GM21526 (cell line): ENCODE measurements around the gene ZNF658.
"Not testable (repeated sequence)": the region's sequence is repeated elsewhere in the genome, so short reads cannot be mapped to it uniquely, and the experiment has no call there.

Experiments used
- ATAC-seq: cut with Tn5 transposase; IDR thresholded peaks from one replicate; pipeline ENCODE4 v1.9.1; 2021; ENCODE audit warnings: moderate library complexity; ENCODE audit not compliant: unreplicated experiment, low FRiP score

The ZNF658 gene

GRCh38 chr9:66900490-66901131 lies at the start of gene ZNF658:
Gene ZNF658, plus strand, starts transcription at chr9:66900725. Its CDS starts 2,837 bp downstream, at chr9:66903562.
- ATAC-seq: peak; percentile 93

DNA sequence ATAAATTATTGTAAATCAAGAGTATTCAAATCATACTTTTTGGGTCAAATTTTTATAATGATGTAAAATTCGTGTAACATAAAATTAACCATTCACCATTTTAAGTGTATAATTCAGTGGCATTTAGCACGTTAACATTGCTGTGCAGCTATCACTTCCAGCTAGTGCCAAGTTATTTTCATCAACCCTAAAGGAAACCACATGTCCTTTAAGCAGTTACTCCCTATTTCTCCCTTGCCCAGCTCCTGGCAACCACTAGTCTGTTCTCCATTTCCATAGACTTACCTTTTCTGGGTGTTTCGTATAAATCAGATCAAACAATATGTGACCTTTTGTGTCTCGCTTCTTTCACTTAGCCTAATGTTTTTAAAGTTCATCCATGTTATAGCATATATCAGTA lies 38.8 kb upstream of the ZNF658 start:
- not testable (repeated sequence) for ATAC-seq

- not testable (repeated sequence) for ATAC-seq
Observed at GRCh38 chr9:66868660-66869059, 31.9 kb upstream of the ZNF658 start.

GRCh38 chr9:66880605-66881004 lies 19.9 kb upstream of the ZNF658 start:
- not testable (repeated sequence) for ATAC-seq

- ATAC-seq: not testable (repeated sequence)
Observed at GRCh38 chr9:66881847-66882246, 18.7 kb upstream of the ZNF658 start.

GRCh38 chr9:66890334-66890733 lies 10.2 kb upstream of the ZNF658 start:
- ATAC-seq: peak; percentile 58

GRCh38 chr9:66901141-66901540 lies 616 bp downstream of the ZNF658 start:
- ATAC-seq: peak; percentile 24

DNA sequence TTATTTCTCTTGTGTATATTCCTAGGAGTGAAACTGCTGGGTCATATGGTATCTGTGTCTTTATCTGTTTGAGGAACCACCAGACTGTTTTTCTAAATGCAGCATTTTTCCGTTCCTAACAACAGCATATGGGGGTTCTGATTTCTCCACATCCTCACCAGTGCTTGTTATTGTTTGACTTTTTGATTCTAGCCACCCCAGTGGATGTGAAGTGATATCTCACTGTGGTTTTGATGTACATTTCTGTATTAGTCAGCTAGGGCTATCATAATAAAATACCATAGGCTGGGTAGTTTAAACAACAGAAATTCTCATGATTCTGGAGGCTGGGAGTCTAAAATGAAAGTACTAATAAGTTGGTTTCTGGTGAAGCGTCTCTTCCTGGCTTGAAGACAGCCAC lies 9.0 kb downstream of the ZNF658 start:
- ATAC-seq: not testable (repeated sequence)

- not testable (repeated sequence) for ATAC-seq
Observed at GRCh38 chr9:66920072-66920471, 19.5 kb downstream of the ZNF658 start.

GRCh38 chr9:66936194-66936870 lies 35.8 kb downstream of the ZNF658 start:
- ATAC-seq: not testable (repeated sequence)

DNA sequence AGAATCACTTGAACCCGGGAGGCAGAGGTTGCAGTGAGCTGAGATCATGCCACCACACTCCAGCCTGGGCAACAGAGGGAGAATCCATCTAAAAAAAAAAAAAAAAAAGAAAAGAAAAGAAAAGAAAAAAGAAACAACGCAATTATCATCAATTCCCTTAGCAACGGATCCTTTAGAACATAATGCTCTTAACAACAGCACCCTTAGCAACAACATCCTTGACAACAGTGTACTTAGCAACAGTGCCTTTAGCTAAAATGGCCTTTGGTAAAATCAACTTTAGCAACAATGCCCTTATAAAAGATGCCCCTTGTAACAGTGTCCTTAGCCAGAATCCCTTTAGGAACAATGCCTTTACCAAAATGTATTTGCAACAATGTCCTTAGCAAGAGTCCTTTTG lies 37.1 kb downstream of the ZNF658 start:
- not testable (repeated sequence) for ATAC-seq

- not testable (repeated sequence) for ATAC-seq
Observed at GRCh38 chr9:66938322-66938721, 37.8 kb downstream of the ZNF658 start.

DNA sequence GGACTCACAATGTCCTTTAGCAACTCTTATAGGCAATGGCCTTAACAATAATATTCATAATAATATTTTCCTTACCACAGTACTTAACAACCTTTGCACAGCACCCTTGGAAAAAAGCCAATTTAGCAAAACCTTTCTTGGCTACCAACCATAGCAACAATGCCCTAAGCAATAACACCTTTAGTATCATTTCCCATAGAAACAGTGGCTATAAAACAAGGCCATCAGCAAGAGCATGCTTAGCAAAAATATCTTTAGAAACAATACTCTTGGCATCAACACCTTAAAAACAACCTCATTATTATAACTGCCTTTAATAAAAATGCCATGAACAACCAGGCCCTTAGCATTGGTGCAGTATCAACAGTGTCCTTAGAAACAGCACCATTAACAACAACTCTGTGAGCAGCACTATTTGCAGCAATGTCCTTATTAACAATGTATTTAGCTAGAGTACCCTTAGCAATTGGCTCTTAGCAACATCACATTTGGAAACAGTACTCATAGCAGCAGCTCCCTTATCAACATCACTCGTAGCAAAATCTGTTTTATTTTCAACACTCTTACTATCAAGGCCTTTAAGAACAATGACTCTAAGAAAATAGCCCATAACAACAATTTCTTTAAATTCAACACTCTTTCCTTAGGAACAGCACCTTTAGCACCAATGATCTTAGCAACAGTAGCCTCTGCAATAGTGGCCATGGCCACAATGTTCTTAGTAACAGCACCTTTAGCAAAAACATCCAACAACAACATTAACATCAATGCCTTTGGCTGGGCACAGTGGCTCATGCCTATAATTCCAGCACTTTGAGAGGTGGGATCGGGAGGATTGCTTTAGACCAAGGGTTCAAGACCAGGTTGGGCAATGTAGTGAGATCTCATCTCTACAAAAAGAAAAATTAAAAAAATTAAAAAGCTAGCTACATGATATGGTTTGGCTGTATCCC lies 39.6 kb downstream of the ZNF658 start:
- ATAC-seq: not testable (repeated sequence)

DNA sequence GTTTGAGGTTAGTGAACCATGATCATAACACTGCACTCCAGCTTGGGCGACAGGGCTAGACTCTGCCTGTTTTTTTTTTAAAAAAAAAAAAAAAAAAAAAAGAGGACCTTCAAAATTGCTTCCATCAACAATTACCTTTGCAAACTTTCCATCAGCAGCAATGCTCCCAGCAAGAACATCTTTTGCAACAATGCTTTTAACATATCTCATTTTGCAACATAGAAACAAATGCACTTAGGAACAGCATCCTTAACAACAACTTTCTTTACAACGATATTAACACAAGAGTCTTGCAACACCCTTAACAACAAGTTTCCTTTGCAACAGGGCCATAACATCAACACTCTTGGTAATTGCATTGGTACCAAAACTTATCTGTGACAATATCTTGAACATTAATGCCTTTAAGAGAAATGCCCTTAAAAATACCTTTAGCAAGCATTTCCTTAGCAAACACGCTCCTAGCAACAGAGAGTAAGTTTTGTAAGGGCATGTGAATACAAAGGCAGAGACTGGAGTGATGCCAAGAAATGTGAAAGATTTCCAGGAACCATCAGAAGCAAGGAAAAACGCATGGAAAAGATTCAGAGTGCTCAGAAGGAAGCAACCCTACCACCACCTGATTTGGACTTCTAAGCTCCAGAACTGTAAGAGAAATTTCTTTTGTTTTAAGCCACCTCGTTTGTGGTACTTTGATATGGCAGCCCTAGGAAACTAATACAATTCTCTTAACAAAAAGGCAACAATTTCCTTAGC lies 42.1 kb downstream of the ZNF658 start:
- ATAC-seq: not testable (repeated sequence)

DNA sequence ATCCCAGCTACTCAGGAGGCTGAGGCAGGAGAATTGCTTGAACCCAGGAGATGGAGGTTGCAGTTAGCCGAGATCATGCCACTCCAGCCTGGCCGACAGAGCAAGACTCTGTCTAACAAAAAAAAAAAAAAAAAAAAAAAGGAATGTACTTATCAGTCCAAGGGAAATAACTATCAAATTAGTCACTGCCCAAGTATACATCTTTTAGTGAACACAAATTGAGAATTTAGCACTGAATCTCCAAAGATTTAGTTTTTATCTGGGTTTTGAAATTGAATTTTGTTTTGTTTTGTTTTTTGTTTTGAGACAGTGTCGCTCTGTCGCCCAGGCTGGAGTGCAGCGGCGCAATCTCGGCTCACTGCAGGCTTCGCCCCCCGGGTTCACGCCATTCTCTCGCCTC lies 52.1 kb downstream of the ZNF658 start:
- ATAC-seq: not testable (repeated sequence)
